ENCODE data around the gene FLII. TPM values are rescaled to one million over a fixed set of nuclear protein-coding genes. Genes with fewer than 3 reads are reported as not detected.

FLII gene
- total RNA-seq, 2 donors from 2014 or later: 280 to 347 TPM

DNA sequence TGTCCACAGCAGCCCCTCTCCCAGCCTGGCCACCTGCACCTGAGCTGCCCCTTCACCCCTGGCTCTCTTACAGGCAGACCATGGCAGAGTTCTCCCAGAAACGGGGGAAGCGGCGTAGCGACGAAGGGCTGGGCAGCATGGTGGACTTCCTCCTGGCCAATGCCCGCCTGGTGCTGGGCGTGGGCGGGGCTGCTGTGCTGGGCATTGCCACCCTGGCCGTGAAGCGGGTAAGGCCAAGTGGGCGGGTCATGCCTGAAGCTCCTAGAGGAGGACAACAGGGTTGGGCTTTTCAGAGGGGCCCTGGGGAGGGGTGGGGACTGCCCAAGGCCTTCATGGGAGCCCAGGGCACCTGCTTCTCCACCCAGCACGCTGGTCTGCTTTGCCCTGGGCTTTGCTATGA is 4.1 kb upstream of the FLII start:
- Histone ChIP-seq H3K9me3 (no peaks in the 10 kb centered on the region), H3K27ac (no peak overlapping the region), H3K4me1 (replicated peaks) (peaks cover 3% of the 10 kb centered on the region), H3K36me3 (peaks cover 11 to 19% of the 10 kb centered on the region in 2 donors), H3K27me3 (replicated peaks; ENCODE audit: insufficient read depth) (no peaks in the 10 kb centered on the region), H3K4me3 (no peak overlapping the region)
- intact Hi-C loops (cut with DNase I): no loop called here
- TF ChIP-seq, protein P1, sequence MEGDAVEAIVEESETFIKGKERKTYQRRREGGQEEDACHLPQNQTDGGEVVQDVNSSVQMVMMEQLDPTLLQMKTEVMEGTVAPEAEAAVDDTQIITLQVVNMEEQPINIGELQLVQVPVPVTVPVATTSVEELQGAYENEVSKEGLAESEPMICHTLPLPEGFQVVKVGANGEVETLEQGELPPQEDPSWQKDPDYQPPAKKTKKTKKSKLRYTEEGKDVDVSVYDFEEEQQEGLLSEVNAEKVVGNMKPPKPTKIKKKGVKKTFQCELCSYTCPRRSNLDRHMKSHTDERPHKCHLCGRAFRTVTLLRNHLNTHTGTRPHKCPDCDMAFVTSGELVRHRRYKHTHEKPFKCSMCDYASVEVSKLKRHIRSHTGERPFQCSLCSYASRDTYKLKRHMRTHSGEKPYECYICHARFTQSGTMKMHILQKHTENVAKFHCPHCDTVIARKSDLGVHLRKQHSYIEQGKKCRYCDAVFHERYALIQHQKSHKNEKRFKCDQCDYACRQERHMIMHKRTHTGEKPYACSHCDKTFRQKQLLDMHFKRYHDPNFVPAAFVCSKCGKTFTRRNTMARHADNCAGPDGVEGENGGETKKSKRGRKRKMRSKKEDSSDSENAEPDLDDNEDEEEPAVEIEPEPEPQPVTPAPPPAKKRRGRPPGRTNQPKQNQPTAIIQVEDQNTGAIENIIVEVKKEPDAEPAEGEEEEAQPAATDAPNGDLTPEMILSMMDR (IDR thresholded peaks at IDR 0.05): no peak
- TF ChIP-seq POLR2AphosphoS5 (IDR thresholded peaks at IDR 0.05): no peak
- TF ChIP-seq POLR2A (IDR thresholded peaks at IDR 0.05): no peak
- 83% methylated on average over 12 of the region's 12 CpGs for WGBS
- no peak for DNase-seq (ENCODE audit: low spot score)

DNA sequence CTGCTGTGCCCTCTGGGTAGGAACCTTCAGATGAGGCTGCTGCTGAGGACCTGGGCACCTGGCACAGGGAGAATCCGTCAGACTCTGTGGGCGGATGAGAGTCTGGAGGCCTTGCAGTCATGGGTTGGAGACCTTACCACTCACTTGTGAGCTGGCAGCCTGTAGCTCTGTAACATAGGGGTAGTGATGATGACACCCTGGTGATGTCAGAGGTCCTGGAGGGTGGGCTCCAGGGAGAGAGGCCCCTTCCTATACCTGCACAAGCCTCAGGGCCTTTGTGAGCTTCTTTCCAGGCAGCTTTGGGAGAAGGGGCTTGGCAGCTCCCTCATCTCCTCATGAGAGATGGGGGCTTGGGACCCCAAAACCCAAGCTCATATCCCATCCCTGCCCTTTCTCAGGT is 3.6 kb upstream of the FLII start:
- no peaks in the 10 kb centered on the region for H3K27me3 ChIP-seq (replicated peaks; ENCODE audit: insufficient read depth)
- peaks cover 8% of the 10 kb centered on the region for H3K4me1 ChIP-seq (replicated peaks)
- H3K9me3 ChIP-seq: no peaks in the 10 kb centered on the region
- TF ChIP-seq POLR2A (IDR thresholded peaks at IDR 0.05) (no peak), POLR2AphosphoS5 (IDR thresholded peaks at IDR 0.05) (no peak)
- TF ChIP-seq, protein P1 (IDR thresholded peaks at IDR 0.05): no peak
- H3K36me3 ChIP-seq: peaks cover 11 to 19% of the 10 kb centered on the region in 2 donors
- peak overlapping the region in 1 of 2 donors; percentile 88 for H3K27ac ChIP-seq
- intact Hi-C loops (cut with DNase I): no loop called here
- no peak for DNase-seq (ENCODE audit: low spot score)
- WGBS: 67% methylated on average over 2 of the region's 2 CpGs
- H3K4me3 ChIP-seq: no peak overlapping the region

DNA sequence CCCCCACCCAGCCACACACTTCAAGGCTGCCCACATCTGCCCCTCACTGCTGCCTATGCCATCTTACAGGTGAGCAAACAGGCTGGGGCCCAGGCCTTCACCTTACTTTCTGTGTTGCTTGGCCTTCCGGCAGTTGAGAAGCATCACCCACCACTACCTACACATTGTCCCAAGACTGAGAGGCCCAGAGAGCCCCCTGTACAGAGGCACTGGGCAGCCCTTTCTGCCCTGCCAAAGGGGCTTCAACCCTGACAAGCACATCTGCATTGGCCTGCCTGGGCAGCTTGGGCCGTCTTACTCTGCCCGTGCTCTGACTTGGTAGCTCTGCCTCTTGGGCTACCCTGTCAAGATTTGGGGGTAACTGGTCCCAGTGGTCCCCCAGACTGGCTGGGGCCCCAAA is 3.1 kb upstream of the FLII start:
- Histone ChIP-seq H3K4me1 (replicated peaks) (peaks cover 11% of the 10 kb centered on the region), H3K4me3 (peak overlapping the region; percentile 72 to 87), H3K9me3 (no peaks in the 10 kb centered on the region), H3K27me3 (replicated peaks; ENCODE audit: insufficient read depth) (no peaks in the 10 kb centered on the region), H3K27ac (peak overlapping the region; percentile 88 to 95), H3K36me3 (peaks cover 11 to 19% of the 10 kb centered on the region in 2 donors)
- intact Hi-C loops (cut with DNase I): no loop called here
- DNase-seq (ENCODE audit: low spot score): no peak
- no peak for TF ChIP-seq POLR2A (IDR thresholded peaks at IDR 0.05)
- TF ChIP-seq POLR2AphosphoS5 (IDR thresholded peaks at IDR 0.05): no peak
- 47% methylated on average over 3 of the region's 3 CpGs for WGBS

DNA sequence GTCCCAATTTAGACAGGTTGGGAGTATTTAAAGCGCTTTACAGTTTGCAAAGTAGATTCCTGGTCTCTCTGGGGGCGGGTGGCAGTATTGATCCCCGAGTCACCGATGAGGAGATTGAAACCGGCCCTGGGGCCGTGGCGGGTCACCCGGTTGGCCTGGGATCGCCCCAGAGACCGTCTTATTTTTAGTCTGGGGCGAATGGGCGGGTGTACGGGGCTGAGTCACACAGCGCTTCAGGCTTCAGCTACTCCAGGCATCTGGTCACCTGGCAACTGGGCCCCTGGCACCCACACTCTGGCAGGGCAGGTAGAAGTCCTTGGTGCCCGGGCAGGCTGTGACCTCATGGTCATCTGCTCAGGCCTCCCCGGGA is 2.6 kb upstream of the FLII start:
- DNase-seq (ENCODE audit: low spot score): peak; percentile 57
- H3K27me3 ChIP-seq (replicated peaks; ENCODE audit: insufficient read depth): no peaks in the 10 kb centered on the region
- WGBS: under 1% methylated on average over 14 of the region's 16 CpGs
- H3K36me3 ChIP-seq: peaks cover 11 to 19% of the 10 kb centered on the region in 2 donors
- intact Hi-C loops (cut with DNase I): no loop called here
- H3K4me3 ChIP-seq: peak overlapping the region; percentile 72 to 87
- H3K4me1 ChIP-seq (replicated peaks): peaks cover 14% of the 10 kb centered on the region
- no peaks in the 10 kb centered on the region for H3K9me3 ChIP-seq
- TF ChIP-seq POLR2AphosphoS5 (IDR thresholded peaks at IDR 0.05) (no peak), POLR2A (IDR thresholded peaks at IDR 0.05) (no peak)
- TF ChIP-seq, protein P1 (IDR thresholded peaks at IDR 0.05): no peak
- H3K27ac ChIP-seq: peak overlapping the region; percentile 88 to 95

DNA sequence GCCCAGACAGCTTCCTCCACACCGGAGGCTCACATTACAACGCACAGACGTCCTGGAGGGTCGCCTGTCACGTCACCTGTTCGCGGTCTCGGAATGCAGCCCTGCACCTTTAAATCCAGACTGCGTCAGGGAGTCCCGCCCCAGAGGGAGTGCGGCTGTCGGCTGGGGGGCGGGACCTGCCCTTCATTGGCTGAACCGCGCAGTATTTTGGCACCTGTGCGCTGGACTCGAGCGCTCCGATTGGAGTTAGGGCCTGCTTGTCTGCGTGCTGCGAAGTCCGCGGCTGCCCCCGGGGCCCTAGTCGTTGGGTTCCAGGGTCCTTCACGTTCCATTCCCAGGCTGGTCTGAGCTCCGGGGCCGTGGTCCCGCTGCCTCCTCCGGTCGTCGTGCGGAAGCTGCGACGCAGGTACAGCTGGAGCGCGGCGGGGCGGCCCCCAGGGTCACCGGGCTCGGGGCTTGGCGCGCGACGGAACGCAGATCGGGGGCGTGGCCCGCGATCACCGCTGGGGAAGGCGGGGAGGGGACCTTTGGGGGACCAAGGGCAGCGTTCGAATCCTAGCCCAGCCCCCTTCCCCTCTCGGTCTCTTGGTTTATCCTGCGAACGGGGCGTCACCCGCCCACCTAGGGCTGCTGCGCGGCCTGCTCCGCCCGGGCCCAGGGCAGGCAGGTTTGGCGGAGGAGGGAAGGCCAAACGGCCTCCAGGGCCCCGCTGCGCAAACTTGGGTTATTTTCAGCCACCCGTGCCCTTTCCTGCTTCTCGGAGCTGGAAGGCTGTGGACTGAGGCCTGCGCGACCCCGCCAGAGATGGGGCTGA is 2.0 kb upstream of the FLII start, which contains the start of gene MIEF2:
Gene MIEF2, plus strand, starts transcription at position 331 of the 814 bp plus-strand sequence. CDS start 2,059 bp downstream, outside the sequence.
- intact Hi-C loops (cut with DNase I): no loop called here
- peaks cover 14% of the 10 kb centered on the region for H3K4me1 ChIP-seq (replicated peaks)
- TF ChIP-seq POLR2AphosphoS5 (IDR thresholded peaks at IDR 0.05) (peak; percentile 94), POLR2A (IDR thresholded peaks at IDR 0.05) (peak; percentile 56)
- TF ChIP-seq, protein P1 (IDR thresholded peaks at IDR 0.05): peak in 2 of 4 experiments; percentile 13 to 16
- peak within 1 kb of the TSS; percentile 88 to 95 for H3K27ac ChIP-seq
- peaks cover 11 to 19% of the 10 kb centered on the region in 2 donors for H3K36me3 ChIP-seq
- H3K9me3 ChIP-seq: no peaks in the 10 kb centered on the region
- under 1% methylated on average over 52 of the region's 72 CpGs for WGBS
- DNase-seq (ENCODE audit: low spot score): peak; percentile 95
- H3K4me3 ChIP-seq: peak within 1 kb of the TSS; percentile 72 to 87
- H3K27me3 ChIP-seq (replicated peaks; ENCODE audit: insufficient read depth): no peaks in the 10 kb centered on the region

Measured in prostate gland (tissue), 2 donors.